ENCODE data around the gene CHD8.

CHD8 gene

DNA sequence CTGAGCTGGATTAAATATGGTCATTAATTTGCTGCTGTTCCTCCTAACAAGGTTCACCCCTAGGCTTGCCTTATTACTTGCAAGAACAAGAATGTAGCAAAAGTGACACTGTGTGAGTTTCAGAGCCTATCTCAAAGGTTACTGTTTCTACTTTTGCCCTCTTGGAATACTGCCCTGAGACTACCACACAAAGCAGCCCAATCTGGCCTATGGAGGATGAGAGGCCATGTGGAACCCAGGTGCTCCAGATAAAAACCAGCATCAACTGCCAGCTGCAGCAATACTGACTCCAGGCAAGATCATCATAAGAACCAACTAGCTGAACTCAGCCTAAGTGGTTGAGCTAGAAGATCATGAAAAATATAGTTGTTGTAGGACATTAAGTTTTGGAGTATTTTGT lies 49.7 kb downstream of the CHD8 start:
- TF ChIP-seq CTCF (IDR thresholded peaks at IDR 0.05; ENCODE audit: low read length, missing control alignments), result no peak
- H3K4me3 ChIP-seq (replicated peaks; ENCODE audit: low read depth, low read length), result no peak overlapping the region
- DNase-seq (ENCODE audit: low read depth), result no peak

DNA sequence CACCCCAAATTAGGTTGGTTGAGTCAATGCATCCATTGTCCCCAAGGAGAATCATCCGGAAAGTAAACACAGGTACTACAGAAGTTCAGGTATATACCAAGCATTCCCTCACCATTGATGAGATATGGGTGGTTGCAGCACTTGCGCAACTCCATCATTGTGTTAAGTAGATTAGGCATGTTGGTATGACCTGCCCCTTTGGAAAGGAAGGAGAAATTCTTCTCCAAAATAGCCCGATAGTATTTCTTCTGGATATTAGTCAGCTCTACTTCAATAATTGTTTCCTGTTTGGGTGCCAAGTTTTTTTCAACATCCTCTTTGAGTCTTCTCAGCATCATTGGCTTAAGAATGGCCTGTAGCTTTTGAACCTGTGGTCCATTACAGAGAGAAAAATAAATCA lies 50.8 kb downstream of the CHD8 start:
- TF ChIP-seq CTCF (IDR thresholded peaks at IDR 0.05; ENCODE audit: low read length, missing control alignments), result no peak
- no peak overlapping the region for H3K4me3 ChIP-seq (replicated peaks; ENCODE audit: low read depth, low read length)
- DNase-seq (ENCODE audit: low read depth), result peak; percentile 68

GRCh38 chr14:21399311-21399870 lies 56.5 kb downstream of the CHD8 start:
- no peak for DNase-seq (ENCODE audit: low read depth)
- no peak overlapping the region for H3K4me3 ChIP-seq (replicated peaks; ENCODE audit: low read depth, low read length)
- TF ChIP-seq CTCF (IDR thresholded peaks at IDR 0.05; ENCODE audit: low read length, missing control alignments), result no peak

- no peak for DNase-seq (ENCODE audit: low read depth)
- TF ChIP-seq CTCF (IDR thresholded peaks at IDR 0.05; ENCODE audit: low read length, missing control alignments), result no peak
Observed at GRCh38 chr14:21398901-21399300, 57.0 kb downstream of the CHD8 start.

GRCh38 chr14:21395450-21395849 lies 60.5 kb downstream of the CHD8 start:
- no peak overlapping the region for H3K4me3 ChIP-seq (replicated peaks; ENCODE audit: low read depth, low read length)
- no peak for TF ChIP-seq CTCF (IDR thresholded peaks at IDR 0.05; ENCODE audit: low read length, missing control alignments)
- no peak for DNase-seq (ENCODE audit: low read depth)

More at GRCh38 chr14:21398901-21399300, 57.0 kb downstream of the CHD8 start:
- H3K4me3 ChIP-seq (replicated peaks; ENCODE audit: low read depth, low read length), result no peak overlapping the region

DNA sequence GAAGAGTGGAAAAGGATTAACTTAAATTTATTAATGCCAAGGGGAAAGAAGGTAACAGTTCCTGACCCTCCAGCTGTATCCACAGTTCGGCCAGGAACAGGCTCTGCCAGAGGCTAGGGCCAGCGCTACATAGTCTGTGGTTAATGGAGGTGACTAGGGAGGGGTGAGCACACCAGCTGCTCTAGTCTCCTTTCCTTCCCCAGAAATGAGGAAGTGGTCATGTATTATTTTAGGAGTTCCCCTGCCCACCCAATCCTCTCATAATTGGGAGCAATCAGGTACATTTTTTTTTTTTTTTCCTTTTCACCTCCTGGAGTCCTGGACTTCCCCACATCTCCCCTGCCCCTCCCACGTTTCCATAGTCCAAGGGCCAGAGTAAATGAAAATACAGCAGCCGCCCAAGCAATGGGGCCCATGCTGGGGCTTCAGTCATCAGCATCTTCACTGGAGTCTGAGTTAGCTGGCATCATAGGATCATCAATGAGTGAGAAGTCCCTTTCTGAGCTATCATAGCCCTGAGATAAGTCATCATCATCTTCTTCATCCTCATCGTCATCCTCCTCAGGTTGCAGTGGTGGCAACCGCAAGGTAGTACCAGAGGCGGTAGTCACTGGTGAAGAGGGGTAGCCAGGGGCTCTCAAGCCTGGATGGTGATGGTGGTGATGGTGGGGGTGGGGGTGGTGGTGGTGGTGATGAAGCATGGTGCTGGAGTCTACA lies 70.6 kb downstream of the CHD8 start:
- no peak for DNase-seq (ENCODE audit: low read depth)
- no peak for TF ChIP-seq CTCF (IDR thresholded peaks at IDR 0.05; ENCODE audit: low read length, missing control alignments)
- H3K4me3 ChIP-seq (replicated peaks; ENCODE audit: low read depth, low read length), result no peak overlapping the region

DNA sequence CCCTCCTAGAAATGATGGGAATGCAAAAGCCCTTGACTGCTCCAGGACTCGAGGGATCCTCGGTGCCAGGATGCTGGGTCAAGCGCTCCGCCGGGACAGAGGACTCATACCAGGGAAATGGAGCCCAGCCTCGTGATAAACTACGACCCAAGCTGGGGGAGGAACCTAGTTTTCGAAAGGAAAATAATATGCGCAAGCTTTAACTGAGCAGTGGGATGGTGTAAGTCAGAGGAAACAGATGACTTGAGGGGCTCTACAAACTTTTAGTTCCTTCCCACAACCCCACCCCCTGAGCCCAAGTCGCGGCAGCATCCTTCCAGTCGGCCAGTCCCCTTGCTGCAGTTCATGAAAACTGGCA lies 71.5 kb downstream of the CHD8 start:
- TF ChIP-seq CTCF (IDR thresholded peaks at IDR 0.05; ENCODE audit: low read length, missing control alignments), result no peak
- DNase-seq (ENCODE audit: low read depth), result no peak

More for the DNA sequence above, 71.5 kb downstream of the CHD8 start:
- peak overlapping the region; percentile 98 for H3K4me3 ChIP-seq (replicated peaks; ENCODE audit: low read depth, low read length)

Measured in fibroblast of pulmonary artery (primary cell).